GM19452 (cell line): ENCODE data around the gene TTC22.

ENCODE experiments used
- ATAC-seq: cut with Tn5 transposase; IDR thresholded peaks from one replicate; pipeline ENCODE4 v1.9.1; 2021; ENCODE audit not compliant: unreplicated experiment

The TTC22 gene

DNA sequence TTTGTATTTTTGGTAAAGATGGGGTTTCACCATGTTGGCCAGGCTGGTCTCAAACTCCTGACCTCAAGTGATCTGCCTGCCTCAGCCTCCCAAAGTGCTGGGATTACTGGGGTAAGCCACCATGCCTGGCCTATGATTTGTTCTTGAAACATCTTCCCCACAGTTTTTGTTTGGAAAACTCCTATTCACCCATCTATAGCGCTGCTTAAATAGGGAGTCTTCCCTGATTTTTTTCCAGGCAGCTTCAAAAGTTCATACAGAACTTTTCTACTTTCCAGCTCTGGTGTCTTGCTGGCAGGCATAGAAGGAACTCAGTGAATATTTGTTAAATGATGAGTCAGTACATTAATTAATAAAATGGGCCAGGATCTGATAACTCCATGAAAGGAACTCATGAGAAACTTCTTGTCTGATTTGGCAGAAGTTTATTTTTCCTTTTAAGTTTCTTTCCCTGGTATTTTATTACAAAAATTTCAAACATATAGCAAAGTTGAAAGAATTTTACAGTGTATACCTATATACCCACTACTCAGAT is 33.0 kb upstream of the TTC22 start:
- ATAC-seq, result no peak

GRCh38 chr1:54833121-54833520 is 32.0 kb upstream of the TTC22 start:
- ATAC-seq, result no peak

- no peak for ATAC-seq
Observed at GRCh38 chr1:54826226-54826816, 25.2 kb upstream of the TTC22 start.

- no peak for ATAC-seq
Observed at GRCh38 chr1:54825696-54826095, 24.6 kb upstream of the TTC22 start.

- ATAC-seq, result no peak
Observed at GRCh38 chr1:54823670-54824069, 22.5 kb upstream of the TTC22 start.

DNA sequence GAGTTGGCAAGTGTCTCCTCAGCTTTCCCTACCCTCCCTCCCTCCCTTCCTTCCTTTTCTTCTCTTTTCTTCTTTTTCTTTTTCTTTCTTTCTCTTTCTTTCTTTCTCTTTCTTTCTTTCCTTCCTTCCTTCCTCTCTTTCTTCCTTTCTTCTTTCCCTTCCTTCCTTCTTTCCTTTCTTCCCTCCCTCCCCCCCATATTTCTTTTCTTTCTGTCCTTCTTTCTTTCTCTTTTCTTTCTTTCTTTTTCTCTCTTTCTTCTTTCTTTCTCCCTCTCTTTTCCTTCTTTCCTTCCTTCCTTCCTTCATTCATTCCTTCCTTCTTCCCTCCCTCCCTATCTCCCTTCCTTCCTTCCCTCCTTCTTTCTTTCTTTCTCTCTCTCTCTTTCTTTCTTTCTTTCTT is 18.6 kb upstream of the TTC22 start:
- no peak for ATAC-seq

DNA sequence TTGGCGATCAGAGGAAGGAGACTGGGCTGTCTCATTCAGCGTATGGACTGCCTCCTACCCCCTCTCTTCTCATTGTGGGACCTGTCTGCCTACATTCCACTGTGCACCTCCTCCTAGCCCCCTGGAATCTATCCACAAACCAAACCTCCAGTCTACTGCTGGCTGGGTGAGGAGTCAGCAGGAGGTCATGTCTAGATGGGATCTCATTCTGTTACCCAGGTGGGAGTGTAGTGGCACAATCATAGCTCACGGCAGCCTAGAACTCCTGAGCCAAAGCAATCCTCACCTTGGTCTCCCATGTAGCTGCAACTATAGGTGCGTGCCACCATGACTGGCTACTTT is 18.0 kb upstream of the TTC22 start:
- ATAC-seq, result no peak

- ATAC-seq, result no peak
Observed at GRCh38 chr1:54818461-54819194, 17.5 kb upstream of the TTC22 start.

- ATAC-seq, result no peak
Observed at GRCh38 chr1:54816951-54817350, 15.8 kb upstream of the TTC22 start.

DNA sequence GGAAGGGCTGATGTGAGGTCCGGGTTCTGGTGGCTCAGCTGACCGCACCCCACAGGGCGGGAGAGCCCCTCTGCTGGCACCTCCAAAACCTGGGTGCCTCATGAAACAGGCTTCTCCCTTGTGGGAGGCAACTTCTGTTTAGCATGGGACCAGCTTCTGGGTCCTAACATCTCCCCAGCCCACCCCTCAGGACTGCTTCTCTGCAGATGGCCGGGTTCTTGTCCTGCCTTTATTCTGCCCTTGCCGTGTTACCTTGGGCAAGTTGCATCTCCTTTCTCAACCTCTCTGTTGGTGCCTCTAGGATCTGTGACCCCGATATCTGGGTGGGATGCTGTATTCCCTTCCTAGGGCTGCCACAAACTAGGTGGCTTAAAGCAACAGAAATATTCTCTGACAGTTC is 15.0 kb upstream of the TTC22 start:
- no peak for ATAC-seq

DNA sequence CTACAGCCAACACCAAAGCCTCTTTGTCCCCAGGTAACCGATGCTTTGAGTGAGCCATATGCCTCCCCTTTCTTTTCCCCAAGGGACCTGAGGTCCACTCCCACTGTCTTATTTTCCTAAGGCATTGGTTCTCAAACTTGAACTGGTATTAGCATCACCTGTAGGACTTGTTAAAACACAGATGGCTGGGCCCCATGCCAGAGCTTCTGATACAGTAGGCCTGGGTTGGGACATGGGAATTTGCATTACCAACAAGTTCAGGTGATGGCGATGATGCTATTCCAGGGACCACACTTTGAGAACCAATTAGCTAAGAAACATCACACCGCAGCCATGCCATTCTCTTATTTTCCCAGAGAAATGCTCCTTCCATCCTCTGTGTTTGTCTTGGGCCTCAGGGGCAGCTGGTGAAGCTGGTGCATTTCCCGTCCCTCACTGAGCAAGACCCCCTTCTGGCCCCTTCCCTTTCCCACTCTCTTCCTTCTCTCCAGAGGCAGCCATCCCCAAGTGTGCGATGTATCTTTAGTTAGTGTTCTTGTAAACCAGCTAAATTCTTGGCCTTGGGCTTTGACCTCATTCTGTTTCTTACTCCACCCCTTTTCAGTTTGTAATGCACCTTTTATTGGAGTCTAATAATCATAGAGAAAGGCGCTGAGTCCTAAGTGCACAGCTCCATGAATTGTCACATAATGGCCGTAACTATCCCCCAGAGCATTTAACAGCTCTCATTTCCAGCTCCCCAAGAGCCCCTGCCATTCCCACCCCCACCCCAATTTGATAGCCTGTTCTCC is 14.2 kb upstream of the TTC22 start:
- ATAC-seq, result no peak

DNA sequence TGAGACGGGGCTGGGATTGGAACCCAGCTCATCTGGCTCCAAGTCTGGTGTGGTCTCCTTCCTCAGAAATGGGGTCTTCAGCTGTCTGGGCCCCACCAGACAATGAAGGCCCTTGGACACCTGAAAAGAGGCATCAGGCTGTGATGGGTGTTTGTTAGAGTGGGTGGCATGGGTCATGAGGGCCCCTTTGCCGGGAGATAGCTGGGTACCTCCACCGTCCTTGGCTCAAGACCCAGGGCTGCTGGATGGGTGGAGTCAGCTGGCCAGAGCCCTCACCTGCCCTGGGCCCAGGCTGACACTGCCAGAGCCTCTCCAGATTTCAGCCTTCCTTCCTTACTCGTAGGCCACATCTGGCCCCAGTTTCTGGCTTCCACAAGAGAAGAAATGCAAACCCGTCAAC is 13.4 kb upstream of the TTC22 start:
- no peak for ATAC-seq

- no peak for ATAC-seq
Observed at GRCh38 chr1:54814126-54814498, 13.0 kb upstream of the TTC22 start.

DNA sequence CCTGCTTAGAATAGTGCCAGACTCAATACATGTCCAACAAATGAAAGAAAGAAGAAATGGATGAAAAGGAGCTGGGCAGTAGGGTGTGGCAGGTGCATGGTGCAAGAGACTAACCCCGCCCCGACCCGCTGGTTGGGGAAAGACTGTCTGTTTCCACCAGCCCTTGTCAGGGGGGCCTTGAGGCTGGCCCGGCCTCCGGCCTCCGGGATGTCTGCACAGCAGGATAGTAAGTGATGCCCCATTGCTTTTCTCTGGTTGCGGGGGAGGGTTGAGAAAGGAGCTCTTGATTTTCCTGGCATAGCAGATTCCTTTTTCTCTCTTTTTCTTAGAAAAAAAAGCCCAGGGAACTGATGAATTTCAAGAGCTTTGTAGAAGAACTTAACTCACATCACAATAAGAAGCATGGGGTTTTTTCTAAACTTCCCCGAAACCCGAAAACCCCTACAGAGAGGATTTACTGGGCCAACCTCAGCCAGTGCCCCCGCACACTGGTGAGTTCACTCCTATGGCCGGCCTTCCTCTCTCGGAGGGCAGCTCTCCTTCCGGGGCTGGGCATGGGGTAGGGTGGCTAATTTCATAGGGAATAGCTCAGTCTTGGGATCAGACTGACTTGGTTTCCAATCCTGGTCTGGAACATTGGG is 12.5 kb upstream of the TTC22 start:
- ATAC-seq, result no peak

DNA sequence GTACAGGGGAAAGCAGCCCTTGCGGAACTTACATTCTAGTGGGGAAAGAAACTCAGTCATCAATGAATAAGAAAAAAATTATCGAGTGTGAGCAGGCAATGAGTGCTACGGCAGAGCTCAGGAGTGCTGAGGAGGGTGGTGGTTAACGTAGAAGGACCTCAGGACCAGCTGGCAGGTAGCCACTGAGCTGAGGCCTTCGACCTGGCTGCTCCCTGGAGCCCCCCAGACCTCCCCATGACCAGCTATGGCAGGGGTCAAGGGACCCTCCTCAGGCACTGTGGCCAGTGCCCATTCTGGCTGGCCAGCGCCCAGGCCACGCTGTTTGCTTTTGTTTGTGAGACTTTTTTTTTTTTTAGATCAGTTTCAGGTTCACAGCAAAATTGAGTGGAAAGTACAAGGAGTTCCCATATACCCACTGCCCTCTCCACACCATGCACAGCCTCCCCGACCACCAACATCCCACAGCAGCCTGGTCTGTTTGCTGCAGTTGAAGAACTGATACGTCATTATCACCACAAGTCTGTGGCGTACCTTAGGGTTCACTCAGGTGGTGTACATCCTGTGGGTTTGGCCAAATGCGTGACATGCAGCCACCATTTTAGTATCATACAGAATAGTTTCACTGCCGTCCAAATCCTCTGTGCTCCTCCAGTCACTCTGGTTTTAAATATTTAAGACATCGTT is 11.8 kb upstream of the TTC22 start:
- ATAC-seq, result peak; percentile 52

DNA sequence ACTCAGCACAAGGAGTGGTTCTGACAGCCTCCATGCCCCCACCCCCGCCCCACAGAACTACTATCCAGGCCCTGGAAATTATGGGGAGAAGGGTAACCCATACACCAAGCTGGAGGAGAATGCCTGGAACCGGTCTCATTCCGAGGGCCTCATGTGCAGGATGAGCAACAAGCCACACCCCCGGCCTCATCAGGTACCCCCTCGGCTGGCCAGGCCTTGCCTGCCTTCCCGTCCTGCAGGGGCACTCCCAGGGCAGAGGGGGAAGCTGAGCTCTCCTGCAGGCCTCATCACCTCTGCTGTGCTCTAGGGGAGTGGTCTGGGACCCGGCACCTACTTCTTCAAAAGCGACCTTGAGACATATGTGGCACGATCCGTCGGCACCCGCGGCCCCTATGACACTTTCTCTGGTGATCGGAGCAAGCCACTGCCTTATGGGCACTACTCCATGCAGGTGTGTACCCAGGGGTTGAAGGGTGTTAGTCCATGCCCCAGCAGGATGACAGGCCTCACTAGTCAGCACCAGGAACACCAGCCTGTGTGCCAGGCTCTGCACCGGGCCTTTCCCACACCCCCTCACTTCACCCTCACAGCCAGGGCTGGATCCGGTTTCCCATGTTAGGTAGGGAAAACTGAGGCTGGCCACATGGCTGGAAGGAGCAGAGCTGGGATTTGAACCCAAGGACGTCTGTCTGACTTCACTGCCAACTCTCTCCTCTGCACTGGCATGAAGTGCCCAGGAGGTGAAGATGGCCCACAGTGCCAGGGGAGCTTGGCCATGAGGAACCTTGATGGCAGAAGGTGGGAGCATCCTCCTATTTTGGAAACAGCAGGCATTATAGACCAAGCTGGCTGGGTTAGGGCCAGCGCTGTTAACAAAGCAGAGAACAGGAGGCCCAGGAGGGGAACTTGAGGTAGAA is 10.9 kb upstream of the TTC22 start:
- ATAC-seq, result no peak

GRCh38 chr1:54811066-54811465 is 9.9 kb upstream of the TTC22 start:
- ATAC-seq, result no peak

DNA sequence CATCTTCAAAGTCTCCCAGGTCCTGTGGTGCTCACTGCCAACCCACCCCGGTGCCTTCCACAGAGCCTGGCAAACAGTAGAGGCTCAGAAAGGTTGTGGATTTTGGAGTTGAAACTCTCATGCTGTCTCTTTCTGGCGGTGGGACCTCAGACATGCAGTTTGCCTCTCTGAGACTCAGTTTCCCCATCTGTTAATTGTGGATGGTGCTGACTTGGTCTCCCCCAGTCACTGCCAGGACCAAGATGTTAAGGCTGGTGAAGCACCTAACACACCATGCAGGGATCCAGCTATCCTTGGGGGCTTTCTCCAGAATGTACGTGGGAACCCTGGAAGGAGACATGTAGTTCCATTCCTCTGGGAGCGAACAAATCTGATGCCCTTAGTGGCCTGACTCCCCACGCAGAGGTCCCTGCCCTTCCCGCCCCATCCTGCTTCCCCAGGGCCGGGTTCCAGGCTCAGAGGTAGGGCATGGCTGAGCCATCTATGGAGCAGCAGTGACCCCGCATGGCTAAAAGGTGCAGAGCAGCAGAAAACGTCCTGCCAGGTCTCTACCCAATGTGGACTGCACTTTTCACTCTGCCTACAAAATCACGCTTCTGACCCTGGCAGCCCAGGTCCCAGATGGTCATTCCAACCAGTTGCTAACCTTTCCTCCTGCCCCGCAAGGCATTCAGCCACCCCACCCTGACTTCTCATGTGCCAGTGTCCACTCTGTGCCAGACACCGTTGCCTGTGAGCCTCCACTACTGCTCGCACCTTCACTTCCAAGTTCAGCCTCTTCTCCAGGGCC is 9.2 kb upstream of the TTC22 start:
- peak; percentile 76 for ATAC-seq

DNA sequence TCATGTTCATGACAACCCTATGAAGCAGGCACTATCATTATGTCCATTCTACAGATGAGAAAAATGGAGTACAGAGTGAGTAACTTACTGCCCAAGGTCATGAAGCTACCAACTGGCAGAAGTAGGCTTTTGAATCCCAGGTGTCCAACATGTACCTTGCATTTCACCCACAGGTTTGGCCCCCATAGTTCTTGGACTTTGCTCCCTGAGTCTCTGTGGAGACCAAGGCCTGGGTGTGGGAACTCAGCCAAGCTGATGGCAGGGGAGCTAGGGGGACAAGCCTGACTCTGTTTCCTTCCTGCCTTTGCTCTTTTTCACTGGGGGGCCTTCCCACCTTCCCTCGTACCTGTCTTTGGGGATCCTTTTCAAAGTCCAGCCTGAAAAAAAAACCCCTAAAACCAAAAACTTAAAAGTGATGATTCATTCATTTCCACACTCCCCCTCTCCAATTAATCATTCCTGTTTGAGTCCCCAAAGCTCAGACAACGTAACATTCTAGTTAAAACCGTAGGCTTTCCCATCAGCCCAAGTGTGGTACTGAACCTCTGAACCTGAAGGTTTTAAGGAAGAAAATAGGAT is 8.5 kb upstream of the TTC22 start:
- no peak for ATAC-seq
